Astrocyte of the spinal cord (primary cell): ENCODE data around the gene GPR37L1.
"Not testable (repeated sequence)": the region's sequence is repeated elsewhere in the genome, so short reads cannot be mapped to it uniquely, and the experiment has no call there.

Experiments
- DNase-seq: peaks from one replicate; pipeline ENCODE4 v3.0.0; 2011; ENCODE audit warnings: low read depth, low spot score
- H3K4me3 ChIP-seq: 2 replicates; pipeline ENCODE4 v1.5.1; 2011; ENCODE audit warnings: low read depth, mild to moderate bottlenecking, low read length, moderate library complexity
- in situ Hi-C: cut with HindIII; loops from 2 replicates; pipeline ENCODE4 v1.10.0; 2017; ENCODE audit warnings: low sequenced_read_pairs
- TF ChIP-seq, protein P1 (sequence below): IDR thresholded peaks from 2 replicates; pipeline ENCODE4 v1.5.1; 2012; ENCODE audit warnings: low read depth, mild to moderate bottlenecking, low read length, inconsistent platforms

The GPR37L1 gene

GRCh38 chr1:202176949-202177927 lies 54.5 kb downstream of the GPR37L1 start:
- in situ Hi-C loops, result no loop called here
- no peak overlapping the region for H3K4me3 ChIP-seq
- TF ChIP-seq, protein P1, sequence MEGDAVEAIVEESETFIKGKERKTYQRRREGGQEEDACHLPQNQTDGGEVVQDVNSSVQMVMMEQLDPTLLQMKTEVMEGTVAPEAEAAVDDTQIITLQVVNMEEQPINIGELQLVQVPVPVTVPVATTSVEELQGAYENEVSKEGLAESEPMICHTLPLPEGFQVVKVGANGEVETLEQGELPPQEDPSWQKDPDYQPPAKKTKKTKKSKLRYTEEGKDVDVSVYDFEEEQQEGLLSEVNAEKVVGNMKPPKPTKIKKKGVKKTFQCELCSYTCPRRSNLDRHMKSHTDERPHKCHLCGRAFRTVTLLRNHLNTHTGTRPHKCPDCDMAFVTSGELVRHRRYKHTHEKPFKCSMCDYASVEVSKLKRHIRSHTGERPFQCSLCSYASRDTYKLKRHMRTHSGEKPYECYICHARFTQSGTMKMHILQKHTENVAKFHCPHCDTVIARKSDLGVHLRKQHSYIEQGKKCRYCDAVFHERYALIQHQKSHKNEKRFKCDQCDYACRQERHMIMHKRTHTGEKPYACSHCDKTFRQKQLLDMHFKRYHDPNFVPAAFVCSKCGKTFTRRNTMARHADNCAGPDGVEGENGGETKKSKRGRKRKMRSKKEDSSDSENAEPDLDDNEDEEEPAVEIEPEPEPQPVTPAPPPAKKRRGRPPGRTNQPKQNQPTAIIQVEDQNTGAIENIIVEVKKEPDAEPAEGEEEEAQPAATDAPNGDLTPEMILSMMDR, result no peak
- no peak for DNase-seq

GRCh38 chr1:202179828-202180750 lies 57.4 kb downstream of the GPR37L1 start:
- in situ Hi-C loops, result no loop called here
- no peak for DNase-seq
- TF ChIP-seq, protein P1, result no peak
- H3K4me3 ChIP-seq, result no peak overlapping the region

- DNase-seq, in situ Hi-C loops, H3K4me3 ChIP-seq: not testable (repeated sequence)
These were observed 58.0 kb downstream of the GPR37L1 start for GRCh38 chr1:202180751-202181139.

DNA sequence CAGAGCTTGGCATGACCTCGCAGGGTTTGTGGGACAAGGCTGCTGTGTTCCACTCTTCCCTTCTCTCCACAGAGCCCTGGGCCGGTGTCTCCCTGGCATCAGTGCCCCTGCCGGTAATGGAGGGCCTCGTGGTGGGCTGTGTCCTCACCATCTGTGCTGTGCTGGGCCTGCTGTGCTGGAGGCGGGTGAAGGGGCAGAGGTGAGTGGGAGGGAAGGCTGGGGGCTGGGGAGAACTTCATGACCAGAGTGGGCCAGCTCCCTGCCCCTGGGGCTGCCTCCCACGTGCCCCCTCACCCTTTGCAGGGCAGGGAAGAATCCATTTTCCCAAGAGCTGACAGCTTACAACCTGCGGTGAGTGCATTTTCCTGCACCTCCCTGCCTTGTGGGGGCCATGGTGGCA lies 58.9 kb downstream of the GPR37L1 start:
- DNase-seq, result no peak
- in situ Hi-C loops, result no loop called here

DNA sequence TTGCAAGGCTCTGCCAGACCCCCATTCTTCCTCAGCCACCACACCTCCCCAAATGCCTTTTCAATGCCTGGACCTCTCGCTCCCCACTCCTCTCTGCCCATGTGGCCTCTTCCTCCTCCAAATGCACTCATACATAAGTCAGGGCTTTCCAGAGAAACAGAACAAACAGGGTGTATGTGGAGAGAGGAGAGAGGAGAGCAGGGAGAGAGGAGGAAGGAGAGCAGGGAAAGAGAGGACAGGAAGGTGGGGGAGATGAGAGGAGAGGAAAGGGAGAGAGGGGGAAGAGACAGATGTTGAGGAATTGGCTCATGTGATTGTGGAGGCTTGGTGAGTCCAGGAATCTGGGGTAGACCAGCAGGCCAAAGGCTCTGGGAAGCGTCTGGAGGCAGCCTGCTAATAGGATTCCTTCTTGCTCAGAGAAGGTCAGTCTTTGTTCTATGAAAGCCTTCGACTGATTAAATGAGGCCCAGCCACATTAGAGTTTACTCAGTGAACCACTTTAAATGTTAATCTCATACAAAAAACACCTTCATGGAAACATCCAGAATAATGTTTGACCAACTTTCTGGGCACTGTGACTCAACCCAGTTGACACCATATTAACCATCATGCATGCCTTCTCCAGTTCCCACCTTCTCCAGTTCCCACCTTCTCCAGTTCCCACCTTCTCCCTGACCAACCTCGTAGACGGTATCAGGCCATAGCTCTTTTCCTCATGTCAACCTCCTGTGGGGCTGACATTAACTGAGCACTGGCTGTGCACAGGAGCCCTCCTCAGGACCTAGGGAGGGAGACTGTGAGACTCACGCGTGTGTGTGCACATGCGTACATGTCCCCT lies 59.5 kb downstream of the GPR37L1 start:
- TF ChIP-seq, protein P1, result no peak
- H3K4me3 ChIP-seq, result no peak overlapping the region
- in situ Hi-C loops, result no loop called here
- no peak for DNase-seq

More for the DNA sequence above, 58.9 kb downstream of the GPR37L1 start:
- TF ChIP-seq, protein P1, result no peak
- H3K4me3 ChIP-seq, result no peak overlapping the region
